Measurements from ENCODE around the gene UBALD1. TPM values are rescaled to one million over a fixed set of nuclear protein-coding genes. Genes with fewer than 3 reads are reported as not detected.

UBALD1 gene
- total and polyA plus RNA-seq, 2 donors (not counting 1 experiment from before 2014, with no cell fraction given): 25.6 to 31.7 TPM

DNA sequence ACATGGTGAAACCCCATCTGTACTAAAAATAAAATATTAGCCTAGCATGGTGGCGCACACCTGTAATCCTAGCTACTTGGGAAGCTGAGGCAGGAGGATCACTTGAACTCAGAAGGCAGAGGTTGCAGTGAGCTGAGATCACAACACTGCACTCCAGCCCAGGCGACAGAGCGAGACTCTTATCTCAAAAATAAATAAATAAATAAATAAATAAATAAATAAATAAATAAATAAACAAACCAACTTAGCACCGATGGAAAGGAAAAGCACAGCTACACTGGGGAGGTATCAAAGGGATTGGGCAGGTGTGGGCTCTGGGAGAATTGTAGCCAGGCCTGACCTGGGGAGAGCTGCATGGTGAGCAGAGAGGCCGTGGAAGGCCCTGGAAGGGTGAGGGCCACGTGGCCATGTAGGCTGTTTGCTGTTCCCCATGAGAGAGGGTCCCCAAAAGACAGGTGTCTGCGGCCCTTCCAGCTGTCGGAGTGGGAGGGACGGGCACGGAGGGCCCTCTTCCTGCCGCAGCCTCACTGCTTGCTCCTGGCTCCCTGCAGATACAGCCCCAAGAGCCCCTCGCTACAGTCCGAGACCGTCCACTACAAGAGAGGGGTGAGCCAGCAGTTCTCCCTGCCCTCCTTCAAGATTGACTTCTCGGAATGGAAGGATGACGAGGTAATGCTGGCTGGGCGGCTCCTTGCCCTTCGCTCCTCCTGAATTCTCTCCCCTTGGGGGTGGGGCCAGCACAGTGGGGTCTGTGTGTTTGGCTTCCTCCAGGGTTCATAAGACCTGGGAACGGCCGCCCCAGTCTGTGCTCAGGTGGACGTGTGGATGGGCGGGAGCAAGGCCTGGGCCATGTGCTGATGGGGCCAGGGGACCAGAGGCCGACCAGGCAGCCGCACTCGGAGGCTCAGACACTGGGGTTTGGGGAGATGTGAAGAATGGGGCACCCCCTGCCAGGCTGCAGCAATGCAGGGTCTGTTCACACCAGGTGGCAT lies 42.3 kb upstream of the UBALD1 start:
- H3K27me3 ChIP-seq (replicated peaks in 1 of 4; ENCODE audit: control extremely low read depth in 1 of 4, control insufficient read depth in 3 of 4, insufficient read depth in 4 of 4, low read length in 3 of 4): no peaks in the 10 kb centered on the region
- H4K20me1 ChIP-seq (ENCODE audit: control insufficient read depth, insufficient read depth, low read length, poor library complexity, severe bottlenecking): peaks cover 36% of the 10 kb centered on the region
- POLR2A ChIA-PET: interaction anchor here (0.7 kb wide), 1 partner anchor 383 kb away, joined by 3 read pairs; no protein-coding TSS in a partner anchor
- intact Hi-C loops (cut with micrococcal nuclease): no loop called here
- peaks cover 0 to 50% of the 10 kb centered on the region in 2 experiments for H3K36me3 ChIP-seq (replicated peaks in 1 of 2; ENCODE audit: control extremely low read depth in 1 of 2, control insufficient read depth in 1 of 2, extremely low read depth in 1 of 2, insufficient read depth in 2 of 2, low read length in 1 of 2)
- no peak overlapping the region for H3K9ac ChIP-seq (ENCODE audit: low read length)
- no peak overlapping the region for H3K4me2 ChIP-seq (replicated peaks; ENCODE audit: low read depth, low read length, poor library complexity, severe bottlenecking)
- no peak for DNase-seq
- H3K4me1 ChIP-seq (ENCODE audit: control insufficient read depth in 2 of 2, insufficient read depth in 2 of 2, low read length in 2 of 2): peaks cover 0 to 15% of the 10 kb centered on the region in 2 donors
- Mint-ChIP-seq H3K4me1 (peaks cover 2% of the 10 kb centered on the region), H3K4me3 (no peak overlapping the region), H3K27ac (no peak overlapping the region), H3K27me3 (no peaks in the 10 kb centered on the region), H3K9me3 (ENCODE audit: insufficient read depth) (no peaks in the 10 kb centered on the region)
- TF ChIP-seq EZH2 (IDR thresholded peaks at IDR 0.05; ENCODE audit: borderline replicate concordance, insufficient read depth, low read depth, low read length, poor library complexity, severe bottlenecking): no peak
- TF ChIP-seq, protein P1, sequence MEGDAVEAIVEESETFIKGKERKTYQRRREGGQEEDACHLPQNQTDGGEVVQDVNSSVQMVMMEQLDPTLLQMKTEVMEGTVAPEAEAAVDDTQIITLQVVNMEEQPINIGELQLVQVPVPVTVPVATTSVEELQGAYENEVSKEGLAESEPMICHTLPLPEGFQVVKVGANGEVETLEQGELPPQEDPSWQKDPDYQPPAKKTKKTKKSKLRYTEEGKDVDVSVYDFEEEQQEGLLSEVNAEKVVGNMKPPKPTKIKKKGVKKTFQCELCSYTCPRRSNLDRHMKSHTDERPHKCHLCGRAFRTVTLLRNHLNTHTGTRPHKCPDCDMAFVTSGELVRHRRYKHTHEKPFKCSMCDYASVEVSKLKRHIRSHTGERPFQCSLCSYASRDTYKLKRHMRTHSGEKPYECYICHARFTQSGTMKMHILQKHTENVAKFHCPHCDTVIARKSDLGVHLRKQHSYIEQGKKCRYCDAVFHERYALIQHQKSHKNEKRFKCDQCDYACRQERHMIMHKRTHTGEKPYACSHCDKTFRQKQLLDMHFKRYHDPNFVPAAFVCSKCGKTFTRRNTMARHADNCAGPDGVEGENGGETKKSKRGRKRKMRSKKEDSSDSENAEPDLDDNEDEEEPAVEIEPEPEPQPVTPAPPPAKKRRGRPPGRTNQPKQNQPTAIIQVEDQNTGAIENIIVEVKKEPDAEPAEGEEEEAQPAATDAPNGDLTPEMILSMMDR (IDR thresholded peaks at IDR 0.05): no peak
- H3K9me3 ChIP-seq (ENCODE audit: control extremely low read depth in 1 of 3, control insufficient read depth in 2 of 3, insufficient read depth in 1 of 3, low read length in 2 of 3): no peaks in the 10 kb centered on the region
- ATAC-seq (ENCODE audit: low read depth): no peak
- CTCF ChIA-PET: no interaction called here
- 97% methylated on average over 23 of the region's 25 CpGs for WGBS (ENCODE audit: insufficient coverage)
- H3K4me3 ChIP-seq (ENCODE audit: control extremely low read depth in 1 of 5, extremely low read depth in 1 of 5, insufficient read depth in 1 of 5, low read depth in 2 of 5, low read length in 4 of 5): no peak overlapping the region
- peaks cover 8% of the 10 kb centered on the region for H3K79me2 ChIP-seq (ENCODE audit: control insufficient read depth, insufficient read depth, low read length)
- H3K27ac ChIP-seq (ENCODE audit: low read length in 2 of 2): no peak overlapping the region
- H2AFZ ChIP-seq (ENCODE audit: insufficient read depth, low read depth, low read length, poor library complexity, severe bottlenecking): no peak overlapping the region

GRCh38 chr16:4656221-4656620 lies 41.5 kb upstream of the UBALD1 start:
- no peak for TF ChIP-seq EZH2 (IDR thresholded peaks at IDR 0.05; ENCODE audit: borderline replicate concordance, insufficient read depth, low read depth, low read length, poor library complexity, severe bottlenecking)
- TF ChIP-seq, protein P1 (IDR thresholded peaks at IDR 0.05): no peak
- no peak overlapping the region for H3K27ac Mint-ChIP-seq
- Histone ChIP-seq H3K4me3 (ENCODE audit: control extremely low read depth in 1 of 5, extremely low read depth in 1 of 5, insufficient read depth in 1 of 5, low read depth in 2 of 5, low read length in 4 of 5) (no peak overlapping the region), H3K27ac (ENCODE audit: low read length in 2 of 2) (no peak overlapping the region), H3K4me1 (ENCODE audit: control insufficient read depth in 2 of 2, insufficient read depth in 2 of 2, low read length in 2 of 2) (peaks cover 0 to 22% of the 10 kb centered on the region in 2 donors), H3K79me2 (ENCODE audit: control insufficient read depth, insufficient read depth, low read length) (peaks cover 12% of the 10 kb centered on the region), H3K36me3 (replicated peaks in 1 of 2; ENCODE audit: control extremely low read depth in 1 of 2, control insufficient read depth in 1 of 2, extremely low read depth in 1 of 2, insufficient read depth in 2 of 2, low read length in 1 of 2) (peaks cover 0 to 51% of the 10 kb centered on the region in 2 experiments), H3K9ac (ENCODE audit: low read length) (no peak overlapping the region), H3K4me2 (replicated peaks; ENCODE audit: low read depth, low read length, poor library complexity, severe bottlenecking) (no peak overlapping the region), H4K20me1 (ENCODE audit: control insufficient read depth, insufficient read depth, low read length, poor library complexity, severe bottlenecking) (peaks cover 36% of the 10 kb centered on the region), H2AFZ (ENCODE audit: insufficient read depth, low read depth, low read length, poor library complexity, severe bottlenecking) (no peak overlapping the region), H3K27me3 (replicated peaks in 1 of 4; ENCODE audit: control extremely low read depth in 1 of 4, control insufficient read depth in 3 of 4, insufficient read depth in 4 of 4, low read length in 3 of 4) (no peaks in the 10 kb centered on the region), H3K9me3 (ENCODE audit: control extremely low read depth in 1 of 3, control insufficient read depth in 2 of 3, insufficient read depth in 1 of 3, low read length in 2 of 3) (no peaks in the 10 kb centered on the region)
- H3K9me3 Mint-ChIP-seq (ENCODE audit: insufficient read depth): no peaks in the 10 kb centered on the region
- intact Hi-C loops (cut with micrococcal nuclease): no loop called here
- CTCF ChIA-PET: no interaction called here
- ATAC-seq (ENCODE audit: low read depth) (no peak), DNase-seq (no peak)
- 96% methylated on average over 12 of the region's 12 CpGs for WGBS (ENCODE audit: insufficient coverage)
- peaks cover 10% of the 10 kb centered on the region for H3K4me1 Mint-ChIP-seq
- H3K27me3 Mint-ChIP-seq: no peaks in the 10 kb centered on the region
- POLR2A ChIA-PET: no interaction called here
- H3K4me3 Mint-ChIP-seq: no peak overlapping the region
